HepG2 (cell line): ENCODE data around the gene C10orf120. TPM values are rescaled to one million over a fixed set of nuclear protein-coding genes. Genes with fewer than 3 reads are reported as not detected.

ENCODE experiments used
- ATAC-seq: fragments of 200-7000 bp; cut with Tn5 transposase; 3 replicates; pipeline ENCODE4 v1.9.1; 2020; ENCODE audit warnings: mild to moderate bottlenecking, moderate library complexity
- BruUV-seq: library from RNA; stranded (reverse); fragments of 400-500 nt; replicated peaks from 2 replicates; lab custom pipeline; 2021; lab: Mats Ljungman, UMichigan
- CTCF ChIA-PET: fragments of 300-600 bp; formaldehyde crosslinking; extraction: SDS; loops from one replicate; lab custom pipeline; 2021; ENCODE audit warnings: low total read pairs, inconsistent platforms, low intra/inter-chr PET ratio; lab: Yijun Ruan, JAX
- POLR2A ChIA-PET: fragments of 350-600 bp; sonication (Branson Sonifier 250); formaldehyde crosslinking; loops from one replicate; lab custom pipeline; 2020; ENCODE audit warnings: antibody characterized with exemption, inconsistent platforms; lab: Yijun Ruan, JAX
- DNase-seq: peaks from one replicate; pipeline ENCODE4 v3.0.0-alpha.2; 2015; ENCODE audit warnings: low spot score
- FAIRE-seq: peaks from 3 replicates; lab custom pipeline; 2011; peaks lifted over from hg19 to GRCh38; lab: Jason Lieb, UNC
- H2AFZ ChIP-seq: one replicate; pipeline ENCODE4 v1.6.1; 2011; ENCODE audit warnings: low read length, inconsistent platforms
- H3K27ac ChIP-seq: fragments of 300-600 bp; 3 replicates; pipeline ENCODE4 v1.8.0; 2011; ENCODE audit warnings: mixed run types, mild to moderate bottlenecking, mixed read lengths, low read length, inconsistent platforms; ENCODE audit not compliant: insufficient read depth; ENCODE audit errors: extremely low read length
- H3K27me3 ChIP-seq, 2 experiments: fragments of 200-600 bp in 1 of 2; 2 replicates in 1 of 2; 3 replicates in 1 of 2; pipeline versions ENCODE4 v1.6.0 to v1.8.0; 2011; ENCODE audit warnings: low read length in 2 of 2, mild to moderate bottlenecking in 2 of 2, moderate library complexity in 2 of 2, inconsistent platforms in 1 of 2; ENCODE audit not compliant: insufficient read depth in 2 of 2, control insufficient read depth in 1 of 2
- H3K36me3 ChIP-seq, 2 experiments: fragments of 200-600 bp in 1 of 2; replicated peaks in 1 of 2; 2 replicates in 1 of 2; 3 replicates in 1 of 2; pipeline versions ENCODE4 v1.5.1 to v1.8.0; 2011; ENCODE audit warnings: low read length in 2 of 2, inconsistent platforms in 1 of 2; ENCODE audit not compliant: insufficient read depth in 2 of 2, control insufficient read depth in 1 of 2
- H3K4me1 ChIP-seq: 2 replicates; pipeline ENCODE4 v1.5.1; 2012; ENCODE audit warnings: low read length, inconsistent platforms; ENCODE audit not compliant: insufficient read depth
- H3K4me2 ChIP-seq: 2 replicates; pipeline ENCODE4 v1.6.0; 2011; ENCODE audit warnings: low read depth, low read length, inconsistent platforms
- H3K4me3 ChIP-seq, 3 experiments: fragments of 200-600 bp in 1 of 3; sonication (generic), shearing (Covaris generic) in 1 of 3; replicated peaks in 1 of 3; 2 replicates each; pipeline ENCODE4 v1.5.1; 2011 to 2016; ENCODE audit warnings: low read length in 3 of 3, inconsistent platforms in 2 of 3, low read depth in 2 of 3, mild to moderate bottlenecking in 2 of 3, control low read depth in 1 of 3, mixed read lengths in 1 of 3; ENCODE audit not compliant: insufficient read depth in 1 of 3
- H3K79me2 ChIP-seq: one replicate; pipeline ENCODE4 v1.6.1; 2011; ENCODE audit warnings: low read length, inconsistent platforms; ENCODE audit not compliant: insufficient read depth
- H3K9ac ChIP-seq: 2 replicates; pipeline ENCODE4 v1.6.0; 2011; ENCODE audit warnings: mild to moderate bottlenecking, low read depth, low read length, inconsistent platforms; ENCODE audit not compliant: insufficient read depth
- H3K9me3 ChIP-seq: 2 replicates; pipeline ENCODE4 v1.5.1; 2012; ENCODE audit warnings: mild to moderate bottlenecking, low read length
- H4K20me1 ChIP-seq: 2 replicates; pipeline ENCODE4 v1.6.0; 2011; ENCODE audit warnings: inconsistent platforms, mild to moderate bottlenecking, low read length, moderate library complexity; ENCODE audit not compliant: insufficient read depth
- ARNT2 ChIP-seq: sonication (generic); formaldehyde crosslinking; IDR thresholded peaks from 2 replicates; pipeline ENCODE4 v1.8.0; 2022; ENCODE audit warnings: mild to moderate bottlenecking, low read depth, missing genetic modification reagents, moderate library complexity
- BHLHE40 ChIP-seq: IDR thresholded peaks from 2 replicates; pipeline ENCODE4 v1.6.1; 2011; ENCODE audit warnings: low read length, improper control_type of control experiment
- CHD4 ChIP-seq: fragments of 200-600 bp; sonication (generic); IDR thresholded peaks from 2 replicates; pipeline ENCODE4 v1.7.0; 2017; ENCODE audit warnings: mild to moderate bottlenecking, low read length, borderline replicate concordance
- HOXA7 ChIP-seq: sonication (generic); formaldehyde crosslinking; IDR thresholded peaks from 2 replicates; pipeline ENCODE4 v1.8.1; 2022; ENCODE audit warnings: mild to moderate bottlenecking, missing genetic modification reagents, moderate library complexity
- MAFF ChIP-seq: IDR thresholded peaks from 2 replicates; pipeline ENCODE4 v1.6.1; 2011; ENCODE audit warnings: low read depth, low read length, improper control_type of control experiment
- MIER3 ChIP-seq: IDR thresholded peaks from 2 replicates; pipeline ENCODE4 v1.6.1; 2016; ENCODE audit warnings: missing compliant biosample characterization, borderline replicate concordance
- MTA1 ChIP-seq: sonication (generic); formaldehyde crosslinking; IDR thresholded peaks from 2 replicates; pipeline ENCODE4 v1.4.0; 2020; ENCODE audit warnings: missing genetic modification reagents, mild to moderate bottlenecking, borderline replicate concordance
- MXD4 ChIP-seq: IDR thresholded peaks from 2 replicates; pipeline ENCODE4 v1.6.1; 2016; ENCODE audit warnings: mild to moderate bottlenecking, missing biosample characterization, missing genetic modification reagents
- SIX1 ChIP-seq: sonication (generic); formaldehyde crosslinking; IDR thresholded peaks from 2 replicates; pipeline ENCODE4 v1.4.0; 2020; ENCODE audit warnings: missing genetic modification reagents, borderline replicate concordance
- SPEN ChIP-seq: sonication (generic); formaldehyde crosslinking; IDR thresholded peaks from 2 replicates; pipeline ENCODE4 v1.5.1; 2020; ENCODE audit warnings: low read depth, mild to moderate bottlenecking, missing genetic modification reagents
- SUZ12 ChIP-seq: fragments of 150-350 bp; IDR thresholded peaks from 2 replicates; pipeline ENCODE4 v1.6.1; 2014; ENCODE audit warnings: low read depth, low read length
- TBL1XR1 ChIP-seq: fragments of 150-350 bp; IDR thresholded peaks from 2 replicates; pipeline ENCODE4 v1.6.1; 2014; ENCODE audit warnings: borderline replicate concordance, low read length; ENCODE audit not compliant: partially characterized antibody
- ZNF460 ChIP-seq: sonication (generic); formaldehyde crosslinking; IDR thresholded peaks from 2 replicates; pipeline ENCODE4 v1.5.1; 2020; ENCODE audit warnings: missing genetic modification reagents, mild to moderate bottlenecking, borderline replicate concordance
- ZNF781 ChIP-seq: sonication (generic); formaldehyde crosslinking; IDR thresholded peaks from 2 replicates; pipeline ENCODE4 v1.5.1; 2020; ENCODE audit warnings: borderline replicate concordance, mild to moderate bottlenecking, missing genetic modification reagents; ENCODE audit errors: not compliant biosample characterization
- WGBS: methylation state at CpG from one replicate; pipeline ENCODE4 v1.1.6; 2017; ENCODE audit warnings: low lambda C conversion rate; 5-methylcytosine and 5-hydroxymethylcytosine counted together
- in situ Hi-C: cut with HindIII; loops from 2 replicates; pipeline ENCODE4 v1.10.0; 2017; ENCODE audit warnings: low pct_unique_long_range_greater_than_20kb; ENCODE audit not compliant: extremely low pct_ligation_motif_present
- intact Hi-C: fragments of 100-400 bp; cut with micrococcal nuclease; formaldehyde crosslinking; loops from one replicate; pipeline ENCODE4 v1.10.0; 2022; ENCODE audit not compliant: unreplicated experiment
- polyA plus RNA-seq, 8 experiments: library from polyadenylated mRNA; depleted of rRNA in 3 of 8; stranded (reverse) in 7 of 8; unstranded in 1 of 8; fragments of >200 nt; fragmentation: Illumina TruSeq in 4 of 8; extraction: Trizol in 4 of 8; gene quantifications; 2 replicates each; pipeline versions ENCODE4 v1.2.1 to v1.2.3, GENCODE V29; 2011 to 2016; ENCODE audit warnings: low read depth in 4 of 8, missing spikeins in 1 of 8, mixed read lengths in 1 of 8; ENCODE audit not compliant: insufficient read depth in 1 of 8
- total RNA-seq, 5 experiments: library from RNA; depleted of rRNA; stranded (reverse); fragments of >200 nt; fragmentation: Illumina TruSeq; extraction: Trizol; gene quantifications; 2 replicates each; pipeline ENCODE4 v1.2.3, GENCODE V29; 2016; ENCODE audit warnings: low read depth in 1 of 5
- TF ChIP-seq, protein P1 (sequence below): sonication (generic); formaldehyde crosslinking; IDR thresholded peaks from 2 replicates; pipeline ENCODE4 v1.8.0; 2022; ENCODE audit warnings: missing genetic modification reagents, mild to moderate bottlenecking, borderline replicate concordance
- TF ChIP-seq, protein P2 (sequence below): sonication (generic); formaldehyde crosslinking; IDR thresholded peaks from 2 replicates; pipeline ENCODE4 v1.5.0; 2020; ENCODE audit warnings: missing genetic modification reagents
- TF ChIP-seq, protein P3 (sequence below): sonication (generic); formaldehyde crosslinking; IDR thresholded peaks from 2 replicates; pipeline ENCODE4 v1.9.0; 2022; ENCODE audit warnings: missing genetic modification reagents, mild to moderate bottlenecking, borderline replicate concordance
- TF ChIP-seq, protein P4 (sequence below): sonication (generic); formaldehyde crosslinking; conservative IDR thresholded peaks from 2 replicates; pipeline ENCODE4 v1.8.0; 2022; ENCODE audit warnings: missing genetic modification reagents

The C10orf120 gene
- total and polyA plus RNA-seq, 2 of the 13 experiments (the other 11 are each of a cell fraction or from before 2014, with no cell fraction given), result not detected

DNA sequence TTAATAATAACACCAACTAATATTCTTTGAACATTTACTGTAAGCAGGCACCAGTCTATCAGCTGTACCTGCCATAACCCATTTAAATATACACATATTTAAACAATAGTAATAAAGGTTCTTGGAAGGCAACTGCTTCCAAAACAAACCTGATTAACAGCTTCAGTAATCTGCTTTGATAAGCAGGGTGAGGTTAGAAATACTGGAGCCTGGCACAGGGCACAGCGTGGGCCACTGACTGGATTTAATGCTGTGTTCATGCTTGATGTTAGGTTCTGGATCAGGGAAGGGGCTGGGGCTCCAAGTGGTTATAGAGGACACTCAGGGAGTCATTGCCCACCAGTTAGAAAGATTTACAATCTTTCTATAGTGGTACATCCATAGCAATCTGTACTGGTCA, 10.9 kb upstream of the C10orf120 start:
- 0% methylated on average over 1 of the region's 1 CpG for WGBS

More for the DNA sequence above, 10.9 kb upstream of the C10orf120 start:
- H3K9ac ChIP-seq, result no peak overlapping the region
- H3K4me2 ChIP-seq, result no peak overlapping the region
- intact Hi-C loops (no loop called here), in situ Hi-C loops (no loop called here)
- no peaks in the 10 kb centered on the region for H3K9me3 ChIP-seq
- H2AFZ ChIP-seq, result no peak overlapping the region
- H3K4me1 ChIP-seq, result no peaks in the 10 kb centered on the region
- CTCF ChIA-PET, result no interaction called here
- POLR2A ChIA-PET, result no interaction called here
- H3K36me3 ChIP-seq, result no peaks in the 10 kb centered on the region
- peaks cover 2 to 20% of the 10 kb centered on the region in 2 experiments; a peak in 4 of 5 replicates for H3K27me3 ChIP-seq
- H4K20me1 ChIP-seq, result no peaks in the 10 kb centered on the region
- no peaks in the 10 kb centered on the region for H3K79me2 ChIP-seq
- BruUV-seq, result no TSS peak
- no peak for FAIRE-seq
- H3K27ac ChIP-seq, result no peak overlapping the region
- no peak for DNase-seq
- H3K4me3 ChIP-seq, result no peak overlapping the region
- no peak for ATAC-seq
- TF ChIP-seq CHD4 (no peak), MXD4 (CRISPR knock-in tag) (no peak), SIX1 (CRISPR knock-in tag) (no peak), ARNT2 (CRISPR knock-in tag) (no peak), SPEN (CRISPR knock-in tag) (no peak), BHLHE40 (no peak), MTA1 (CRISPR knock-in tag) (no peak), SUZ12 (no peak), ZNF460 (CRISPR knock-in tag) (no peak), HOXA7 (CRISPR knock-in tag) (no peak), MAFF (no peak), MIER3 (no peak), TBL1XR1 (no peak), ZNF781 (CRISPR knock-in tag) (no peak)
- TF ChIP-seq, protein P1, sequence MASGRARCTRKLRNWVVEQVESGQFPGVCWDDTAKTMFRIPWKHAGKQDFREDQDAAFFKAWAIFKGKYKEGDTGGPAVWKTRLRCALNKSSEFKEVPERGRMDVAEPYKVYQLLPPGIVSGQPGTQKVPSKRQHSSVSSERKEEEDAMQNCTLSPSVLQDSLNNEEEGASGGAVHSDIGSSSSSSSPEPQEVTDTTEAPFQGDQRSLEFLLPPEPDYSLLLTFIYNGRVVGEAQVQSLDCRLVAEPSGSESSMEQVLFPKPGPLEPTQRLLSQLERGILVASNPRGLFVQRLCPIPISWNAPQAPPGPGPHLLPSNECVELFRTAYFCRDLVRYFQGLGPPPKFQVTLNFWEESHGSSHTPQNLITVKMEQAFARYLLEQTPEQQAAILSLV (CRISPR knock-in tag), result no peak
- TF ChIP-seq, protein P2, sequence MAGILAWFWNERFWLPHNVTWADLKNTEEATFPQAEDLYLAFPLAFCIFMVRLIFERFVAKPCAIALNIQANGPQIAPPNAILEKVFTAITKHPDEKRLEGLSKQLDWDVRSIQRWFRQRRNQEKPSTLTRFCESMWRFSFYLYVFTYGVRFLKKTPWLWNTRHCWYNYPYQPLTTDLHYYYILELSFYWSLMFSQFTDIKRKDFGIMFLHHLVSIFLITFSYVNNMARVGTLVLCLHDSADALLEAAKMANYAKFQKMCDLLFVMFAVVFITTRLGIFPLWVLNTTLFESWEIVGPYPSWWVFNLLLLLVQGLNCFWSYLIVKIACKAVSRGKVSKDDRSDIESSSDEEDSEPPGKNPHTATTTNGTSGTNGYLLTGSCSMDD, result no peak
- TF ChIP-seq, protein P3, sequence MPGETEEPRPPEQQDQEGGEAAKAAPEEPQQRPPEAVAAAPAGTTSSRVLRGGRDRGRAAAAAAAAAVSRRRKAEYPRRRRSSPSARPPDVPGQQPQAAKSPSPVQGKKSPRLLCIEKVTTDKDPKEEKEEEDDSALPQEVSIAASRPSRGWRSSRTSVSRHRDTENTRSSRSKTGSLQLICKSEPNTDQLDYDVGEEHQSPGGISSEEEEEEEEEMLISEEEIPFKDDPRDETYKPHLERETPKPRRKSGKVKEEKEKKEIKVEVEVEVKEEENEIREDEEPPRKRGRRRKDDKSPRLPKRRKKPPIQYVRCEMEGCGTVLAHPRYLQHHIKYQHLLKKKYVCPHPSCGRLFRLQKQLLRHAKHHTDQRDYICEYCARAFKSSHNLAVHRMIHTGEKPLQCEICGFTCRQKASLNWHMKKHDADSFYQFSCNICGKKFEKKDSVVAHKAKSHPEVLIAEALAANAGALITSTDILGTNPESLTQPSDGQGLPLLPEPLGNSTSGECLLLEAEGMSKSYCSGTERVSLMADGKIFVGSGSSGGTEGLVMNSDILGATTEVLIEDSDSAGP (CRISPR knock-in tag), result no peak
- TF ChIP-seq, protein P4, sequence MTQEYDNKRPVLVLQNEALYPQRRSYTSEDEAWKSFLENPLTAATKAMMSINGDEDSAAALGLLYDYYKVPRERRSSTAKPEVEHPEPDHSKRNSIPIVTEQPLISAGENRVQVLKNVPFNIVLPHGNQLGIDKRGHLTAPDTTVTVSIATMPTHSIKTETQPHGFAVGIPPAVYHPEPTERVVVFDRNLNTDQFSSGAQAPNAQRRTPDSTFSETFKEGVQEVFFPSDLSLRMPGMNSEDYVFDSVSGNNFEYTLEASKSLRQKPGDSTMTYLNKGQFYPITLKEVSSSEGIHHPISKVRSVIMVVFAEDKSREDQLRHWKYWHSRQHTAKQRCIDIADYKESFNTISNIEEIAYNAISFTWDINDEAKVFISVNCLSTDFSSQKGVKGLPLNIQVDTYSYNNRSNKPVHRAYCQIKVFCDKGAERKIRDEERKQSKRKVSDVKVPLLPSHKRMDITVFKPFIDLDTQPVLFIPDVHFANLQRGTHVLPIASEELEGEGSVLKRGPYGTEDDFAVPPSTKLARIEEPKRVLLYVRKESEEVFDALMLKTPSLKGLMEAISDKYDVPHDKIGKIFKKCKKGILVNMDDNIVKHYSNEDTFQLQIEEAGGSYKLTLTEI (CRISPR knock-in tag), result no peak
- TF ChIP-seq, all 625 proteins: peak for 0
